HEK293 (cell line): ENCODE results near the gene PLPP1.

Experiments used
- MZF1 ChIP-seq: fragments of 450-650 bp; formaldehyde crosslinking; IDR thresholded peaks from 2 replicates; pipeline ENCODE4 v1.5.1; 2017; ENCODE audit warnings: missing biosample characterization, missing genetic modification characterization, borderline replicate concordance
- RBAK ChIP-seq: fragments of 450-650 bp; formaldehyde crosslinking; IDR thresholded peaks from 2 replicates; pipeline ENCODE4 v1.5.1; 2016; ENCODE audit warnings: missing biosample characterization, missing genetic modification characterization
- REPIN1 ChIP-seq: fragments of 450-650 bp; formaldehyde crosslinking; IDR thresholded peaks from 2 replicates; pipeline ENCODE4 v1.5.1; 2017; ENCODE audit warnings: missing biosample characterization, missing genetic modification characterization, low read depth
- ZBTB8A ChIP-seq: fragments of 450-650 bp; formaldehyde crosslinking; IDR thresholded peaks from 2 replicates; pipeline ENCODE4 v1.5.1; 2016; ENCODE audit warnings: missing biosample characterization, missing genetic modification characterization
- ZEB2 ChIP-seq: fragments of 450-650 bp; formaldehyde crosslinking; IDR thresholded peaks from 2 replicates; pipeline ENCODE4 v1.5.1; 2016; ENCODE audit warnings: missing biosample characterization, missing genetic modification characterization
- ZNF121 ChIP-seq: fragments of 450-650 bp; formaldehyde crosslinking; IDR thresholded peaks from 2 replicates; pipeline ENCODE4 v1.5.1; 2016; ENCODE audit warnings: missing biosample characterization, missing genetic modification characterization
- ZNF274 ChIP-seq, 2 experiments: fragments of 200-500 bp in 1 of 2; fragments of 450-650 bp in 1 of 2; sonication (Bioruptor generic) in 1 of 2; formaldehyde crosslinking in 1 of 2; IDR thresholded peaks; 2 replicates each; pipeline versions ENCODE4 v1.5.1 to v1.6.1; 2014 to 2016; ENCODE audit warnings: borderline replicate concordance in 1 of 2, inconsistent platforms in 1 of 2, low read length in 1 of 2, missing biosample characterization in 1 of 2, missing genetic modification characterization in 1 of 2
- ZNF558 ChIP-seq: fragments of 450-650 bp; formaldehyde crosslinking; IDR thresholded peaks from 2 replicates; pipeline ENCODE4 v1.5.1; 2016; ENCODE audit warnings: missing biosample characterization, missing genetic modification characterization
- TF ChIP-seq, protein P1 (sequence below): fragments of 450-650 bp; formaldehyde crosslinking; IDR thresholded peaks from 2 replicates; pipeline ENCODE4 v1.5.1; 2016; ENCODE audit warnings: missing biosample characterization, missing genetic modification characterization
- TF ChIP-seq, protein P2 (sequence below): fragments of 450-650 bp; formaldehyde crosslinking; IDR thresholded peaks from 2 replicates; pipeline ENCODE4 v1.5.1; 2016; ENCODE audit warnings: missing biosample characterization, missing genetic modification characterization
- TF ChIP-seq, protein P3 (sequence below): fragments of 450-650 bp; formaldehyde crosslinking; IDR thresholded peaks from 2 replicates; pipeline ENCODE4 v1.5.1; 2016; ENCODE audit warnings: missing biosample characterization, missing genetic modification characterization, low read depth
- TF ChIP-seq, protein P4 (sequence below): fragments of 450-650 bp; formaldehyde crosslinking; IDR thresholded peaks from 2 replicates; pipeline ENCODE4 v1.5.1; 2017; ENCODE audit warnings: missing biosample characterization, mild to moderate bottlenecking, missing genetic modification characterization, moderate library complexity

- TF ChIP-seq REPIN1 (tag by site-specific recombination) (no peak), RBAK (tag by site-specific recombination) (no peak), ZNF558 (tag by site-specific recombination) (no peak), ZEB2 (no peak), ZNF274 (IDR thresholded peaks at IDR 0.05; ENCODE audit: low read length) (no peak), ZNF274 (tag by site-specific recombination; IDR thresholded peaks at IDR 0.05; ENCODE audit: borderline replicate concordance) (no peak), ZNF121 (tag by site-specific recombination) (no peak), MZF1 (tag by site-specific recombination) (no peak), ZBTB8A (tag by site-specific recombination) (no peak)
- TF ChIP-seq, protein P1, sequence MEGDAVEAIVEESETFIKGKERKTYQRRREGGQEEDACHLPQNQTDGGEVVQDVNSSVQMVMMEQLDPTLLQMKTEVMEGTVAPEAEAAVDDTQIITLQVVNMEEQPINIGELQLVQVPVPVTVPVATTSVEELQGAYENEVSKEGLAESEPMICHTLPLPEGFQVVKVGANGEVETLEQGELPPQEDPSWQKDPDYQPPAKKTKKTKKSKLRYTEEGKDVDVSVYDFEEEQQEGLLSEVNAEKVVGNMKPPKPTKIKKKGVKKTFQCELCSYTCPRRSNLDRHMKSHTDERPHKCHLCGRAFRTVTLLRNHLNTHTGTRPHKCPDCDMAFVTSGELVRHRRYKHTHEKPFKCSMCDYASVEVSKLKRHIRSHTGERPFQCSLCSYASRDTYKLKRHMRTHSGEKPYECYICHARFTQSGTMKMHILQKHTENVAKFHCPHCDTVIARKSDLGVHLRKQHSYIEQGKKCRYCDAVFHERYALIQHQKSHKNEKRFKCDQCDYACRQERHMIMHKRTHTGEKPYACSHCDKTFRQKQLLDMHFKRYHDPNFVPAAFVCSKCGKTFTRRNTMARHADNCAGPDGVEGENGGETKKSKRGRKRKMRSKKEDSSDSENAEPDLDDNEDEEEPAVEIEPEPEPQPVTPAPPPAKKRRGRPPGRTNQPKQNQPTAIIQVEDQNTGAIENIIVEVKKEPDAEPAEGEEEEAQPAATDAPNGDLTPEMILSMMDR (tag by site-specific recombination) = no peak
- TF ChIP-seq, protein P2, sequence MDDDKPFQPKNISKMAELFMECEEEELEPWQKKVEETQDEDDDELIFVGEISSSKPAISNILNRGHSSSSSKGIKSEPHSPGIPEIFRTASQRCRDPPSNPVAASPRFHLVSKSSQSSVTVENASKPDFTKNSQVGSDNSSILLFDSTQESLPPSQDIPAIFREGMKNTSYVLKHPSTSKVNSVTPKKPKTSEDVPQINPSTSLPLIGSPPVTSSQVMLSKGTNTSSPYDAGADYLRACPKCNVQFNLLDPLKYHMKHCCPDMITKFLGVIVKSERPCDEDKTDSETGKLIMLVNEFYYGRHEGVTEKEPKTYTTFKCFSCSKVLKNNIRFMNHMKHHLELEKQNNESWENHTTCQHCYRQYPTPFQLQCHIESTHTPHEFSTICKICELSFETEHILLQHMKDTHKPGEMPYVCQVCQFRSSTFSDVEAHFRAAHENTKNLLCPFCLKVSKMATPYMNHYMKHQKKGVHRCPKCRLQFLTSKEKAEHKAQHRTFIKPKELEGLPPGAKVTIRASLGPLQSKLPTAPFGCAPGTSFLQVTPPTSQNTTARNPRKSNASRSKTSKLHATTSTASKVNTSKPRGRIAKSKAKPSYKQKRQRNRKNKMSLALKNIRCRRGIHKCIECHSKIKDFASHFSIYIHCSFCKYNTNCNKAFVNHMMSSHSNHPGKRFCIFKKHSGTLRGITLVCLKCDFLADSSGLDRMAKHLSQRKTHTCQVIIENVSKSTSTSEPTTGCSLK (tag by site-specific recombination) = no peak
- TF ChIP-seq, protein P3, sequence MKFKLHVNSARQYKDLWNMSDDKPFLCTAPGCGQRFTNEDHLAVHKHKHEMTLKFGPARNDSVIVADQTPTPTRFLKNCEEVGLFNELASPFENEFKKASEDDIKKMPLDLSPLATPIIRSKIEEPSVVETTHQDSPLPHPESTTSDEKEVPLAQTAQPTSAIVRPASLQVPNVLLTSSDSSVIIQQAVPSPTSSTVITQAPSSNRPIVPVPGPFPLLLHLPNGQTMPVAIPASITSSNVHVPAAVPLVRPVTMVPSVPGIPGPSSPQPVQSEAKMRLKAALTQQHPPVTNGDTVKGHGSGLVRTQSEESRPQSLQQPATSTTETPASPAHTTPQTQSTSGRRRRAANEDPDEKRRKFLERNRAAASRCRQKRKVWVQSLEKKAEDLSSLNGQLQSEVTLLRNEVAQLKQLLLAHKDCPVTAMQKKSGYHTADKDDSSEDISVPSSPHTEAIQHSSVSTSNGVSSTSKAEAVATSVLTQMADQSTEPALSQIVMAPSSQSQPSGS (tag by site-specific recombination) = no peak
- TF ChIP-seq, protein P4, sequence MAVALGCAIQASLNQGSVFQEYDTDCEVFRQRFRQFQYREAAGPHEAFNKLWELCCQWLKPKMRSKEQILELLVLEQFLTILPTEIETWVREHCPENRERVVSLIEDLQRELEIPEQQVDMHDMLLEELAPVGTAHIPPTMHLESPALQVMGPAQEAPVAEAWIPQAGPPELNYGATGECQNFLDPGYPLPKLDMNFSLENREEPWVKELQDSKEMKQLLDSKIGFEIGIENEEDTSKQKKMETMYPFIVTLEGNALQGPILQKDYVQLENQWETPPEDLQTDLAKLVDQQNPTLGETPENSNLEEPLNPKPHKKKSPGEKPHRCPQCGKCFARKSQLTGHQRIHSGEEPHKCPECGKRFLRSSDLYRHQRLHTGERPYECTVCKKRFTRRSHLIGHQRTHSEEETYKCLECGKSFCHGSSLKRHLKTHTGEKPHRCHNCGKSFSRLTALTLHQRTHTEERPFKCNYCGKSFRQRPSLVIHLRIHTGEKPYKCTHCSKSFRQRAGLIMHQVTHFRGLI (tag by site-specific recombination) = no peak
Measured at GRCh38 chr5:55583578-55583977, 48.8 kb upstream of the PLPP1 start.
